ENCODE results near the gene HTT-AS.

The HTT-AS gene

DNA sequence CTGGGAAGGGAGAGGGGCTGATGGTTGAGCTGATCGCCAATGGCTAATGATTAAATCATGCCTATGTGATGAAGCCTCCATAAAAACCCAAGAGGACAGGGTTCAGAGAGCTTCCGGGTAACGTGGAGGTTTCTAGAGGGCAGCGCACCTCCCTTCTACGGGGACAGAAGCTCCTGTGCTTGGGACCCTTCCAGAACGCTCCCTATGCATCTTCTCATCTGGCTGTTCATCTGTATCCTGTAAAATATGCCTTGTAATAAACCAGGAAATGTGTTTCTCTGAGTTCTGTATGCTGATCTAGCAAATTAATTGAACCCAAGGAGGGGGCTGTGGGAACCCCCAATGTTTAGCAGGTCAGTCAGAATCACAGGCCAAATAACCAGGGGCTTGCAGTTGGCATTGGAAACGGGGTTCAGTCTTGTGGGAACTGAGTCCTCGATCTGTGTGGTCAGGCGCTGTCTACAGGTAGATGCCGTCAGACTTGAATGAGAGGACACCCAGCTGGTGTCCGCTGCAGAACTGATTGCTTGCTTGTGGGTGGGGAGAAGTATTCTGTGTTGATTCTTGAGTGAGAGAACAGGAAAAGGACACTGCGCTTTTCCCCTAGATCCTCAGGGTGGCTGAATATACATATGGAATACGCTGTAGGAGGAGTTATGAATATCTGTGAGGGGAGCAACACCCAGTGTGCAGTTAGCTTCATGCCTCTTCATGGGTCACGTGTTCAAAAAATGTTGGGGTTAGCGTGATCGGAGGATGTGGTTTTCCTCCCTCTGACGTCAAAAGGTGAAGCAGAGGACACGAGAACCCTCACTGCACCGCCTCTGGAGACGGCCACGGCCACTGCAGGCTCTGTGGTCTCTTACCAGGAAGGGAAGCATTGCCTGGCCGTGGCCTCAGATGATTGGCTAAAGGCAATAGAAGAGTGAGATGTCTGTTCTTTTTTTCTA lies 29.2 kb downstream of the HTT-AS start:
- DNase-seq (ENCODE audit: low read depth), result peak; percentile 91
- no peak overlapping the region for H3K4me3 ChIP-seq (ENCODE audit: low read depth, low read length)
- TF ChIP-seq MYC (IDR thresholded peaks at IDR 0.05; ENCODE audit: low read depth, low read length) (peak; percentile 32; the same call in 1 of the 2 replicates), POLR2A (IDR thresholded peaks at IDR 0.05; ENCODE audit: extremely low read depth, insufficient read length) (no peak)
- TF ChIP-seq, protein P1, sequence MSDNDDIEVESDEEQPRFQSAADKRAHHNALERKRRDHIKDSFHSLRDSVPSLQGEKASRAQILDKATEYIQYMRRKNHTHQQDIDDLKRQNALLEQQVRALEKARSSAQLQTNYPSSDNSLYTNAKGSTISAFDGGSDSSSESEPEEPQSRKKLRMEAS (IDR thresholded peaks at IDR 0.05; ENCODE audit: low read depth, low read length), result peak; percentile 93
- TF ChIP-seq, protein P2, sequence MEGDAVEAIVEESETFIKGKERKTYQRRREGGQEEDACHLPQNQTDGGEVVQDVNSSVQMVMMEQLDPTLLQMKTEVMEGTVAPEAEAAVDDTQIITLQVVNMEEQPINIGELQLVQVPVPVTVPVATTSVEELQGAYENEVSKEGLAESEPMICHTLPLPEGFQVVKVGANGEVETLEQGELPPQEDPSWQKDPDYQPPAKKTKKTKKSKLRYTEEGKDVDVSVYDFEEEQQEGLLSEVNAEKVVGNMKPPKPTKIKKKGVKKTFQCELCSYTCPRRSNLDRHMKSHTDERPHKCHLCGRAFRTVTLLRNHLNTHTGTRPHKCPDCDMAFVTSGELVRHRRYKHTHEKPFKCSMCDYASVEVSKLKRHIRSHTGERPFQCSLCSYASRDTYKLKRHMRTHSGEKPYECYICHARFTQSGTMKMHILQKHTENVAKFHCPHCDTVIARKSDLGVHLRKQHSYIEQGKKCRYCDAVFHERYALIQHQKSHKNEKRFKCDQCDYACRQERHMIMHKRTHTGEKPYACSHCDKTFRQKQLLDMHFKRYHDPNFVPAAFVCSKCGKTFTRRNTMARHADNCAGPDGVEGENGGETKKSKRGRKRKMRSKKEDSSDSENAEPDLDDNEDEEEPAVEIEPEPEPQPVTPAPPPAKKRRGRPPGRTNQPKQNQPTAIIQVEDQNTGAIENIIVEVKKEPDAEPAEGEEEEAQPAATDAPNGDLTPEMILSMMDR (IDR thresholded peaks at IDR 0.05; ENCODE audit: low read depth, low read length), result no peak

DNA sequence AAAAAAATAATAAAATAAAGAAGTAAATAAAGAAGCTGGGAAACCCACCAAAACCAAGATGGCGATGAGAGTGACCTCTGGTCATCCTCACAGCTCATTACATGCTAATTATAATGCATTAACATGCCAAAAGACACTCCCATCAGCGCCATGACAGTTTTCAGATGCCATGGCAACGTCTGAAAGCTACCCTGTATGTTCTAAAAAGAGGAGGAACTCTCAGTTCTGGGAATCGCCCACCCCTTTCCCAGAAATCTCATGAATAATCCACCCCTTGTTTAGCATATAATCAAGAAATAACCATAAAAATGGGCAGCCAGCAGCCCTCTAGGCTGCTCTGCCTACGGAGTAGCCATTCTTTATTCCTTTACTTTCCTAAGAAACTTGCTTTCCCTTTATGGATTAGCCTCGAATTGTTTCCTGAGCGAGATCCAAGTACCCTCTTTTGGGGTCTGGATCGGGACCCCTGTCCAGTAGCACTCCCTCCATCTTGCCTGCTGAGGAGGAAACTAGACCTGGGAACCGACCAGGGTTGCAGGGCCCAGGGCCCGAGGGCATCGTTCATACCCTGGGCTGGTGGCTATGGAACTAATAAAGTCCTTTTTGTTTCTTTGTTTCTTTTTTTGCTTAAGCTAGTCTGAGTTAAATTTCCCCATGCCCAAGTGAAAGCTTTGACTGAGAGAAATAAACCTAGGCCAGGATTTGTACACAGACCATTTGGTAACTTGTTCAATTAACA lies 30.9 kb downstream of the HTT-AS start:
- no peak for DNase-seq (ENCODE audit: low read depth)
- H3K4me3 ChIP-seq (ENCODE audit: low read depth, low read length), result no peak overlapping the region
- TF ChIP-seq POLR2A (IDR thresholded peaks at IDR 0.05; ENCODE audit: extremely low read depth, insufficient read length), result no peak
- TF ChIP-seq MYC (IDR thresholded peaks at IDR 0.05; ENCODE audit: low read depth, low read length), result no peak
- TF ChIP-seq, protein P1 (IDR thresholded peaks at IDR 0.05; ENCODE audit: low read depth, low read length), result no peak
- TF ChIP-seq, protein P2 (IDR thresholded peaks at IDR 0.05; ENCODE audit: low read depth, low read length), result no peak

DNA sequence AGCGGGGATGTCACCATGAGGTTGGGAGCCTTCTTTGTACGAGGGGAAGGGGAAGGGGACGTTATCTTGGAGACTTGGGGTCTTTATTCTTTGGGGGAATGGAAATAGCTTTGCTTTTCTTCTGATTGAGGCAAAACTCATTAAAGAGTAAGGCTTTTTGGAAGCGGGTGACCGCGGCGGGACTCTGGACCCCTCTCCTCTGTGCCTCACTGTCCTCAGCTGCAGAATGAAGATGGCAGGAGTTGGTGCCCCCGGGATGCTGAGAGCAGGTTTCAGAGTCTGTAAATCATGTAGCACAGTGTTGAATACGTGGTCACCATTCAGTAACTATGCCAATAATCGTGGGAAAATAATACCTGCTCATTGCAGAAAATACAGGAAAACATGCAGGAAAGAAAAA lies 32.1 kb downstream of the HTT-AS start:
- TF ChIP-seq POLR2A (IDR thresholded peaks at IDR 0.05; ENCODE audit: extremely low read depth, insufficient read length) (no peak), MYC (IDR thresholded peaks at IDR 0.05; ENCODE audit: low read depth, low read length) (no peak)
- TF ChIP-seq, protein P2 (IDR thresholded peaks at IDR 0.05; ENCODE audit: low read depth, low read length), result no peak
- TF ChIP-seq, protein P1 (IDR thresholded peaks at IDR 0.05; ENCODE audit: low read depth, low read length), result no peak
- no peak for DNase-seq (ENCODE audit: low read depth)
- H3K4me3 ChIP-seq (ENCODE audit: low read depth, low read length), result peak overlapping the region; percentile 47

DNA sequence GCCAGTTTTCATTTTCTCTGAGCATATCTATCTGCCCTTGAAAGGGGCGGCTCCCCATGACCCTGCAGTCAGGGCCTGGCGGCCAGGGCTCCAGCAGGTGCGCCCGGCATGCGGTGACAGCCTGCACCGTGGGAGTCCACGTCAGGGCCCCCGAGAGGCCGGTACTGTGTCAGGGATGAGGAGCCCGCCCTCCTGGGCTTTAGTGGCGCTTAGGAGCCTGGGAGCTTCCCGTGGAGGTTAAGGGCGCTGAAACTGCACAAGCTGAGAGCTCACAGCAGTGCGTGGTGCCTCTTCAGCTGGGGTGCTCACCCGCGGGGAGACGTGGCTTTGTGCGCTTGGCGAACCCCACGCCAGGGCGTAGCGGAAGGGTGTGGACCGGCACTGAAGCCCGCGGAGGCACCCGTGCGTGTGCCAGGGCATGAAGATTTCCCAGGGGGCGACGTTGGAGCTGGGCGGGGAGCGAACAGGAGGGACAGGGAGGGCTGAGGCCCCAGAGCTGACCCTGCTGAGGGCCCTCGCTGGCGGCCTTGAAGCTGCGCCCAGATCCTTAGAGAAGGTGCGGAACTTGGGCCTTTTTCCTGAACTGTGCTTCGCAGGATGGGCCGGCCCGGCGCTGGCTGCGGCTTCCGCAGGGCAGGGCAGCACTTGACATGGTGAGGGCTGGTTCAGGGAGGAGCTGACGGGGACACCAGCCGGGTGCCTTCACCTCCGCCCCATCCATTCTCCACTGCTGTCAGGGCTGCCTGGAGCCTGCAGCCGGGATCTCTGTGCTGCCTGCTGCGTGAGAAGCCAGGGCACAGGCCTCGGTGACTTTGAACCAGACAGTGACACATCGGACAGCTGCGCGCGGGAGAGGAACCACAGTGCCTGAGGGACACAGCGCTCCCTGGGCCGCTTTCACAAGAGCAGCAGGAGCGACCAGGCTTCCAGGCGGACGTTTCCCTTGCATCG lies 32.9 kb downstream of the HTT-AS start:
- DNase-seq (ENCODE audit: low read depth), result peak; percentile 91

More for the DNA sequence above, 32.9 kb downstream of the HTT-AS start:
- TF ChIP-seq, protein P2 (IDR thresholded peaks at IDR 0.05; ENCODE audit: low read depth, low read length), result no peak
- TF ChIP-seq, protein P1 (IDR thresholded peaks at IDR 0.05; ENCODE audit: low read depth, low read length), result no peak
- TF ChIP-seq MYC (IDR thresholded peaks at IDR 0.05; ENCODE audit: low read depth, low read length) (no peak), POLR2A (IDR thresholded peaks at IDR 0.05; ENCODE audit: extremely low read depth, insufficient read length) (no peak)
- peak overlapping the region; percentile 47 for H3K4me3 ChIP-seq (ENCODE audit: low read depth, low read length)

Measured in NB4 (cell line).